Liver (tissue), 9 donors: ENCODE data around the gene RAB22A. TPM values are rescaled to one million over a fixed set of nuclear protein-coding genes. Genes with fewer than 3 reads are reported as not detected.

ENCODE experiments used
- DNase-seq: peaks from one replicate; pipeline ENCODE4 v3.0.0-alpha.2; 2017; ENCODE audit warnings: low spot score
- H3K27ac ChIP-seq, 2 donors: one replicate each; pipeline ENCODE4 v1.7.0; 2013; ENCODE audit warnings: inconsistent platforms in 2 of 2, low read length in 2 of 2, control low read depth in 1 of 2, low read depth in 1 of 2, mild to moderate bottlenecking in 1 of 2
- H3K27me3 ChIP-seq, 4 donors: one replicate each; pipeline versions ENCODE4 v1.6.1 to v1.7.0; 2013; ENCODE audit warnings: low read length in 3 of 4, inconsistent platforms in 1 of 4, mild to moderate bottlenecking in 1 of 4, moderate library complexity in 1 of 4; ENCODE audit not compliant: control insufficient read depth in 4 of 4, insufficient read depth in 4 of 4
- H3K36me3 ChIP-seq, 4 donors: one replicate each; pipeline versions ENCODE4 v1.6.1 to v1.7.0; 2013; ENCODE audit warnings: low read length in 3 of 4, mild to moderate bottlenecking in 3 of 4, low read depth in 1 of 4, moderate library complexity in 1 of 4; ENCODE audit not compliant: control insufficient read depth in 4 of 4, insufficient read depth in 3 of 4
- H3K4me1 ChIP-seq, 4 donors: one replicate each; pipeline versions ENCODE4 v1.6.1 to v1.7.0; 2013; ENCODE audit warnings: low read length in 3 of 4, mild to moderate bottlenecking in 3 of 4, moderate library complexity in 1 of 4; ENCODE audit not compliant: control insufficient read depth in 4 of 4, insufficient read depth in 4 of 4
- H3K4me3 ChIP-seq, 3 donors: one replicate each; pipeline versions ENCODE4 v1.6.1 to v1.7.0; 2013; ENCODE audit warnings: low read length in 3 of 3, control low read depth in 1 of 3, low read depth in 1 of 3, mild to moderate bottlenecking in 1 of 3
- H3K9ac ChIP-seq, 2 donors: one replicate each; pipeline ENCODE4 v1.7.0; 2013; ENCODE audit warnings: low read length in 2 of 2, mild to moderate bottlenecking in 2 of 2, moderate library complexity in 2 of 2, control low read depth in 1 of 2, low read depth in 1 of 2
- H3K9me3 ChIP-seq, 4 donors: one replicate each; pipeline versions ENCODE4 v1.6.1 to v1.7.0; 2013; ENCODE audit warnings: low read length in 3 of 4; ENCODE audit not compliant: control insufficient read depth in 4 of 4
- EGR1 ChIP-seq, 2 donors: IDR thresholded peaks; 2 replicates each; pipeline ENCODE4 v1.6.1; 2016 to 2018; ENCODE audit warnings: antibody characterized with exemption in 2 of 2, low read depth in 2 of 2
- FOXA1 ChIP-seq: IDR thresholded peaks from 2 replicates; pipeline ENCODE4 v1.6.1; 2016; ENCODE audit warnings: antibody characterized with exemption
- FOXA2 ChIP-seq: IDR thresholded peaks from 2 replicates; pipeline ENCODE4 v1.6.1; 2016; ENCODE audit warnings: antibody characterized with exemption
- GABPA ChIP-seq, 2 donors: IDR thresholded peaks in 1 of 2; conservative IDR thresholded peaks in 1 of 2; 2 replicates each; pipeline ENCODE4 v1.6.1; 2016; ENCODE audit warnings: antibody characterized with exemption in 2 of 2, mild to moderate bottlenecking in 1 of 2, moderate library complexity in 1 of 2
- HNF4A ChIP-seq, 2 donors: conservative IDR thresholded peaks; 2 replicates each; pipeline ENCODE4 v1.6.1; 2016; ENCODE audit warnings: antibody characterized with exemption in 2 of 2, mild to moderate bottlenecking in 2 of 2
- HNF4G ChIP-seq: IDR thresholded peaks from 2 replicates; pipeline ENCODE4 v1.6.1; 2016; ENCODE audit warnings: antibody characterized with exemption
- JUND ChIP-seq, 2 donors: IDR thresholded peaks; 2 replicates each; pipeline ENCODE4 v1.6.1; 2016; ENCODE audit warnings: antibody characterized with exemption in 2 of 2
- MAX ChIP-seq: IDR thresholded peaks from 2 replicates; pipeline ENCODE4 v1.6.1; 2016; ENCODE audit warnings: antibody characterized with exemption
- NR2F2 ChIP-seq: IDR thresholded peaks from 2 replicates; pipeline ENCODE4 v1.6.1; 2016; ENCODE audit warnings: antibody characterized with exemption
- RAD21 ChIP-seq, 2 donors: IDR thresholded peaks; 2 replicates each; pipeline ENCODE4 v1.6.1; 2016; ENCODE audit warnings: antibody characterized with exemption in 2 of 2, mild to moderate bottlenecking in 2 of 2
- REST ChIP-seq: IDR thresholded peaks from 2 replicates; pipeline ENCODE4 v1.6.1; 2016; ENCODE audit warnings: antibody characterized with exemption, mild to moderate bottlenecking
- RXRA ChIP-seq, 2 donors: IDR thresholded peaks; 2 replicates each; pipeline ENCODE4 v1.6.1; 2017 to 2018; ENCODE audit warnings: antibody characterized with exemption in 2 of 2, mild to moderate bottlenecking in 1 of 2
- SP1 ChIP-seq: IDR thresholded peaks from 2 replicates; pipeline ENCODE4 v1.6.1; 2018; ENCODE audit warnings: antibody characterized with exemption, mild to moderate bottlenecking
- YY1 ChIP-seq: IDR thresholded peaks from 2 replicates; pipeline ENCODE4 v1.6.1; 2016; ENCODE audit warnings: antibody characterized with exemption, mild to moderate bottlenecking
- ZBTB33 ChIP-seq: IDR thresholded peaks from 2 replicates; pipeline ENCODE4 v1.6.1; 2016; ENCODE audit warnings: antibody characterized with exemption
- WGBS: extraction: QIAGEN DNeasy Blood & Tissue Kit; methylation state at CpG from one replicate; pipeline ENCODE4 v1.1.7; 2013; 5-methylcytosine and 5-hydroxymethylcytosine counted together
- polyA plus RNA-seq, 2 donors: library from polyadenylated mRNA; stranded (reverse) in 1 of 2; unstranded in 1 of 2; fragments of 200-250 nt in 1 of 2; fragments of >200 nt in 1 of 2; fragmentation: Nextera tagmentation in 1 of 2; extraction: Ambion mirVana in 1 of 2; gene quantifications; one replicate each; pipeline versions ENCODE4 v1.2.1 to v1.2.3, GENCODE V29; 2013 to 2015
- total RNA-seq, 2 donors: library from RNA; depleted of rRNA; stranded (reverse); fragments of >200 nt; gene quantifications; one replicate each; pipeline ENCODE4 v1.2.3, GENCODE V29; 2014
- TF ChIP-seq, protein P1 (sequence below): fragments of 150-350 bp; IDR thresholded peaks from 2 replicates; pipeline ENCODE4 v1.5.1; 2017; ENCODE audit warnings: improper control_type of control experiment, low read depth, low read length; ENCODE audit not compliant: missing input control
- donor health status: healthy.
- donor health status: healthy.
- donor health status: healthy.
- donor health status: healthy.
- donor health status: healthy.

RAB22A gene
- total and polyA plus RNA-seq, 4 donors: 3.0 to 8.1 (median 5.8) TPM

GRCh38 chr20:58377766-58378401, 68.4 kb downstream of the RAB22A start:
- Histone ChIP-seq H3K4me1 (peaks cover 0 to 6% (median 1%) of the 10 kb centered on the region in 4 donors), H3K9ac (no peak overlapping the region), H3K27ac (no peak overlapping the region), H3K9me3 (peaks cover 0 to 3% (median 2%) of the 10 kb centered on the region in 4 donors), H3K36me3 (no peaks in the 10 kb centered on the region), H3K27me3 (no peaks in the 10 kb centered on the region), H3K4me3 (no peak overlapping the region)
- 79% methylated on average over 7 of the region's 7 CpGs for WGBS
- DNase-seq: no peak
- TF ChIP-seq SP1 (no peak), GABPA (IDR thresholded peaks at IDR 0.05 in 1 of 2, conservative IDR thresholded peaks at IDR 0.05 in 1 of 2) (no peak)

- Histone ChIP-seq H3K4me1 (peaks cover 0 to 6% (median 1%) of the 10 kb centered on the region in 4 donors), H3K4me3 (no peak overlapping the region), H3K36me3 (no peaks in the 10 kb centered on the region), H3K27me3 (no peaks in the 10 kb centered on the region), H3K27ac (no peak overlapping the region), H3K9ac (no peak overlapping the region), H3K9me3 (peaks cover 0 to 3% (median 2%) of the 10 kb centered on the region in 4 donors)
- no peak for TF ChIP-seq RXRA (IDR thresholded peaks at IDR 0.05)
- TF ChIP-seq, protein P1, sequence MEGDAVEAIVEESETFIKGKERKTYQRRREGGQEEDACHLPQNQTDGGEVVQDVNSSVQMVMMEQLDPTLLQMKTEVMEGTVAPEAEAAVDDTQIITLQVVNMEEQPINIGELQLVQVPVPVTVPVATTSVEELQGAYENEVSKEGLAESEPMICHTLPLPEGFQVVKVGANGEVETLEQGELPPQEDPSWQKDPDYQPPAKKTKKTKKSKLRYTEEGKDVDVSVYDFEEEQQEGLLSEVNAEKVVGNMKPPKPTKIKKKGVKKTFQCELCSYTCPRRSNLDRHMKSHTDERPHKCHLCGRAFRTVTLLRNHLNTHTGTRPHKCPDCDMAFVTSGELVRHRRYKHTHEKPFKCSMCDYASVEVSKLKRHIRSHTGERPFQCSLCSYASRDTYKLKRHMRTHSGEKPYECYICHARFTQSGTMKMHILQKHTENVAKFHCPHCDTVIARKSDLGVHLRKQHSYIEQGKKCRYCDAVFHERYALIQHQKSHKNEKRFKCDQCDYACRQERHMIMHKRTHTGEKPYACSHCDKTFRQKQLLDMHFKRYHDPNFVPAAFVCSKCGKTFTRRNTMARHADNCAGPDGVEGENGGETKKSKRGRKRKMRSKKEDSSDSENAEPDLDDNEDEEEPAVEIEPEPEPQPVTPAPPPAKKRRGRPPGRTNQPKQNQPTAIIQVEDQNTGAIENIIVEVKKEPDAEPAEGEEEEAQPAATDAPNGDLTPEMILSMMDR: no peak
- TF ChIP-seq HNF4G: no peak
- no peak for TF ChIP-seq FOXA1
- no peak for TF ChIP-seq YY1
- TF ChIP-seq HNF4A (conservative IDR thresholded peaks at IDR 0.05): no peak
- TF ChIP-seq JUND (IDR thresholded peaks at IDR 0.05): no peak
- TF ChIP-seq NR2F2: no peak
- no peak for TF ChIP-seq EGR1 (IDR thresholded peaks at IDR 0.05; ENCODE audit: low read depth in 2 of 2)
- no peak for TF ChIP-seq MAX
- TF ChIP-seq RAD21 (IDR thresholded peaks at IDR 0.05): no peak
- TF ChIP-seq REST: no peak
- TF ChIP-seq ZBTB33: no peak
- no peak for TF ChIP-seq FOXA2
- DNase-seq: no peak
- WGBS: 69% methylated on average over 3 of the region's 3 CpGs
Observed at GRCh38 chr20:58378704-58379103, 69.2 kb downstream of the RAB22A start.
